Measurements from ENCODE around the gene SLC37A3.
A peak's percentile ranks its signal among the peaks of the same experiment; 100 is the strongest.
"Not testable (repeated sequence)": the region's sequence is repeated elsewhere in the genome, so short reads cannot be mapped to it uniquely, and the experiment has no call there.

Gene SLC37A3

GRCh38 chr7:140348161-140348849, 50.0 kb downstream of the SLC37A3 start:
- DNase-seq (ENCODE audit: low read depth in 3 of 3): no peak

- DNase-seq (ENCODE audit: low read depth in 3 of 3): no peak
Measured at GRCh38 chr7:140347218-140347617, 51.1 kb downstream of the SLC37A3 start.

GRCh38 chr7:140345426-140345825, 52.9 kb downstream of the SLC37A3 start:
- DNase-seq (ENCODE audit: low read depth in 3 of 3): no peak

- no peak for DNase-seq (ENCODE audit: low read depth in 3 of 3)
Measured at GRCh38 chr7:140342727-140343514, 55.4 kb downstream of the SLC37A3 start.

GRCh38 chr7:140338959-140339358, 59.4 kb downstream of the SLC37A3 start:
- not testable (repeated sequence) for DNase-seq (ENCODE audit: low read depth in 3 of 3)

GRCh38 chr7:140334341-140335057, 63.8 kb downstream of the SLC37A3 start:
- no peak for DNase-seq (ENCODE audit: low read depth in 3 of 3)

GRCh38 chr7:140333686-140334085, 64.6 kb downstream of the SLC37A3 start:
- DNase-seq (ENCODE audit: low read depth in 3 of 3): no peak

GRCh38 chr7:140333223-140333622, 65.1 kb downstream of the SLC37A3 start:
- no peak for DNase-seq (ENCODE audit: low read depth in 3 of 3)

- no peak for DNase-seq (ENCODE audit: low read depth in 3 of 3)
Measured at GRCh38 chr7:140330595-140330994, 67.7 kb downstream of the SLC37A3 start.

GRCh38 chr7:140330128-140330527, 68.2 kb downstream of the SLC37A3 start:
- DNase-seq (ENCODE audit: low read depth in 3 of 3): no peak

- no peak for DNase-seq (ENCODE audit: low read depth in 3 of 3)
Measured at GRCh38 chr7:140327261-140327661, 71.1 kb downstream of the SLC37A3 start.

GRCh38 chr7:140326116-140326928, 72.0 kb downstream of the SLC37A3 start:
- DNase-seq (ENCODE audit: low read depth in 3 of 3): peak; percentile 22 to 26 (median 23)

- no peak for DNase-seq (ENCODE audit: low read depth in 3 of 3)
Measured at GRCh38 chr7:140325600-140325999, 72.7 kb downstream of the SLC37A3 start.

GRCh38 chr7:140324714-140325113, 73.6 kb downstream of the SLC37A3 start:
- no peak for DNase-seq (ENCODE audit: low read depth in 3 of 3)

GRCh38 chr7:140322759-140323158, 75.6 kb downstream of the SLC37A3 start:
- DNase-seq (ENCODE audit: low read depth in 3 of 3): no peak

GRCh38 chr7:140320078-140320477, 78.3 kb downstream of the SLC37A3 start:
- not testable (repeated sequence) for DNase-seq (ENCODE audit: low read depth in 3 of 3)

GRCh38 chr7:140317999-140318398, 80.3 kb downstream of the SLC37A3 start:
- DNase-seq (ENCODE audit: low read depth in 3 of 3): no peak

GRCh38 chr7:140317597-140317996, 80.7 kb downstream of the SLC37A3 start:
- no peak for DNase-seq (ENCODE audit: low read depth in 3 of 3)

GRCh38 chr7:140316165-140316661, 82.1 kb downstream of the SLC37A3 start:
- no peak for DNase-seq (ENCODE audit: low read depth in 3 of 3)

- DNase-seq (ENCODE audit: low read depth in 3 of 3): no peak
Measured at GRCh38 chr7:140315498-140316164, 82.7 kb downstream of the SLC37A3 start.

All from stimulated activated CD4-positive, alpha-beta T cell treated with anti-CD3 and anti-CD28 coated beads, TNF-alpha, amount 100 ng/mL, for 4 hours (primary cell).